ENCODE measurements around the gene TRPC1. TPM values are rescaled to one million over a fixed set of nuclear protein-coding genes. Genes with fewer than 3 reads are reported as not detected.

TRPC1 gene
- total RNA-seq, 2 experiments from 2014 or later = 3.1 to 4.2 TPM

GRCh38 chr3:142690613-142691012 is 33.2 kb upstream of the TRPC1 start:
- ATAC-seq (ENCODE audit: poor library complexity) = no peak
- Histone ChIP-seq H3K4me1 (ENCODE audit: insufficient read depth, low read length) (no peaks in the 10 kb centered on the region), H3K27ac (ENCODE audit: low read depth in 1 of 2, low read length in 2 of 2) (no peak overlapping the region), H3K4me3 (ENCODE audit: low read length) (no peak overlapping the region), H3K27me3 (ENCODE audit: control insufficient read depth in 1 of 2, insufficient read depth in 2 of 2, low read length in 2 of 2) (no peaks in the 10 kb centered on the region), H3K9me3 (ENCODE audit: control insufficient read depth in 1 of 2, insufficient read depth in 1 of 2, low read length in 2 of 2) (no peaks in the 10 kb centered on the region), H3K36me3 (ENCODE audit: insufficient read depth, low read length) (no peaks in the 10 kb centered on the region)
- no peak overlapping the region for H3K4me3 Mint-ChIP-seq
- no peak for TF ChIP-seq CTCF (IDR thresholded peaks at IDR 0.05)
- CTCF ChIA-PET = no interaction called here
- DNase-seq = no peak
- H3K27ac Mint-ChIP-seq = no peak overlapping the region
- POLR2A ChIA-PET = no interaction called here
- H3K9me3 Mint-ChIP-seq = no peaks in the 10 kb centered on the region
- intact Hi-C loops (cut with DNase I, micrococcal nuclease) = no loop called here
- H3K36me3 Mint-ChIP-seq (ENCODE audit: low read depth) = no peaks in the 10 kb centered on the region
- H3K4me1 Mint-ChIP-seq (ENCODE audit: low read depth) = no peaks in the 10 kb centered on the region
- no peaks in the 10 kb centered on the region for H3K27me3 Mint-ChIP-seq

GRCh38 chr3:142691527-142691926 is 32.3 kb upstream of the TRPC1 start:
- H3K4me3 Mint-ChIP-seq = no peak overlapping the region
- no peaks in the 10 kb centered on the region for H3K36me3 Mint-ChIP-seq (ENCODE audit: low read depth)
- no peak overlapping the region for H3K4me3 ChIP-seq (ENCODE audit: low read length)
- no peaks in the 10 kb centered on the region for H3K27me3 Mint-ChIP-seq
- DNase-seq (no peak), ATAC-seq (ENCODE audit: poor library complexity) (no peak)
- intact Hi-C loops (cut with DNase I, micrococcal nuclease) = no loop called here
- H3K4me1 Mint-ChIP-seq (ENCODE audit: low read depth) = no peaks in the 10 kb centered on the region
- H3K36me3 ChIP-seq (ENCODE audit: insufficient read depth, low read length) = no peaks in the 10 kb centered on the region
- H3K27ac ChIP-seq (ENCODE audit: low read depth in 1 of 2, low read length in 2 of 2) = no peak overlapping the region
- no peaks in the 10 kb centered on the region for H3K4me1 ChIP-seq (ENCODE audit: insufficient read depth, low read length)
- no peaks in the 10 kb centered on the region for H3K27me3 ChIP-seq (ENCODE audit: control insufficient read depth in 1 of 2, insufficient read depth in 2 of 2, low read length in 2 of 2)
- H3K9me3 ChIP-seq (ENCODE audit: control insufficient read depth in 1 of 2, insufficient read depth in 1 of 2, low read length in 2 of 2) = no peaks in the 10 kb centered on the region
- no peak for TF ChIP-seq CTCF (IDR thresholded peaks at IDR 0.05)
- CTCF ChIA-PET = no interaction called here
- H3K27ac Mint-ChIP-seq = no peak overlapping the region
- POLR2A ChIA-PET = no interaction called here
- H3K9me3 Mint-ChIP-seq = no peaks in the 10 kb centered on the region

GRCh38 chr3:142693136-142693853 is 30.5 kb upstream of the TRPC1 start:
- ATAC-seq (ENCODE audit: poor library complexity) (no peak), DNase-seq (no peak)
- no peaks in the 10 kb centered on the region for H3K4me1 ChIP-seq (ENCODE audit: insufficient read depth, low read length)
- no peaks in the 10 kb centered on the region for H3K27me3 ChIP-seq (ENCODE audit: control insufficient read depth in 1 of 2, insufficient read depth in 2 of 2, low read length in 2 of 2)
- no peak overlapping the region for H3K4me3 Mint-ChIP-seq
- intact Hi-C loops (cut with DNase I, micrococcal nuclease) = no loop called here
- H3K4me3 ChIP-seq (ENCODE audit: low read length) = no peak overlapping the region
- no peak overlapping the region for H3K27ac Mint-ChIP-seq
- H3K9me3 ChIP-seq (ENCODE audit: control insufficient read depth in 1 of 2, insufficient read depth in 1 of 2, low read length in 2 of 2) = no peaks in the 10 kb centered on the region
- no peaks in the 10 kb centered on the region for H3K27me3 Mint-ChIP-seq
- no peak for TF ChIP-seq CTCF (IDR thresholded peaks at IDR 0.05)
- H3K9me3 Mint-ChIP-seq = no peaks in the 10 kb centered on the region
- ChIA-PET POLR2A (no interaction called here), CTCF (no interaction called here)
- H3K36me3 Mint-ChIP-seq (ENCODE audit: low read depth) = no peaks in the 10 kb centered on the region
- H3K36me3 ChIP-seq (ENCODE audit: insufficient read depth, low read length) = no peaks in the 10 kb centered on the region
- H3K4me1 Mint-ChIP-seq (ENCODE audit: low read depth) = no peaks in the 10 kb centered on the region
- no peak overlapping the region for H3K27ac ChIP-seq (ENCODE audit: low read depth in 1 of 2, low read length in 2 of 2)

Measured in CD4-positive, alpha-beta T cell (primary cell).